Measurements from ENCODE around the gene GPD1L.

DNA sequence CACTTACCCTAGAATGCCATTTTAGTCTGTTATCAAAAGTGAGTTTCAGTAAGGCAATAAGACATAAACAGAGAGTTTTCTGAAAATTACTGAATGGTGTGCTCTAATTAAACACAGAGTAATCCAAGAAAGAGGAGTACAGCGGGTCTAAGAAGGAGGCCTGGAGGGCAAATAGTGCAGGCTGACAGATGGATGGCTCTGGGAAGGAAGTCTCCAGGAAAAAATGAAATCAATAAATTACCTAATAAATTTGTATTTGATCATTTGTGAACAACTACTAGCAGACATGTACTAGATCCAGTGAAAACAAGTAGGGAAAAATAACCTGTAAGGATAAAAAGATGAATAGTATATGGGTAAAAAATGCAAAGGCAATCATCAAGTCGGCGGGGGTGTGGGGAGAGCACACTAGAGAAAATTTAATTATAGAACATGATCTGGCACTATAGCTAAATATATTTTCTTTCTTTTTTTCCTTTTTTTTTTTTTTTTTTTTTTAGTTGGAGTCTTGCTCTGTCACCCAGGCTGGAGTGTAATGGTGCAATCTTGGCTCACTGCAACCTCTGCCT is 22.6 kb upstream of the GPD1L start:
- TF ChIP-seq, protein P1, sequence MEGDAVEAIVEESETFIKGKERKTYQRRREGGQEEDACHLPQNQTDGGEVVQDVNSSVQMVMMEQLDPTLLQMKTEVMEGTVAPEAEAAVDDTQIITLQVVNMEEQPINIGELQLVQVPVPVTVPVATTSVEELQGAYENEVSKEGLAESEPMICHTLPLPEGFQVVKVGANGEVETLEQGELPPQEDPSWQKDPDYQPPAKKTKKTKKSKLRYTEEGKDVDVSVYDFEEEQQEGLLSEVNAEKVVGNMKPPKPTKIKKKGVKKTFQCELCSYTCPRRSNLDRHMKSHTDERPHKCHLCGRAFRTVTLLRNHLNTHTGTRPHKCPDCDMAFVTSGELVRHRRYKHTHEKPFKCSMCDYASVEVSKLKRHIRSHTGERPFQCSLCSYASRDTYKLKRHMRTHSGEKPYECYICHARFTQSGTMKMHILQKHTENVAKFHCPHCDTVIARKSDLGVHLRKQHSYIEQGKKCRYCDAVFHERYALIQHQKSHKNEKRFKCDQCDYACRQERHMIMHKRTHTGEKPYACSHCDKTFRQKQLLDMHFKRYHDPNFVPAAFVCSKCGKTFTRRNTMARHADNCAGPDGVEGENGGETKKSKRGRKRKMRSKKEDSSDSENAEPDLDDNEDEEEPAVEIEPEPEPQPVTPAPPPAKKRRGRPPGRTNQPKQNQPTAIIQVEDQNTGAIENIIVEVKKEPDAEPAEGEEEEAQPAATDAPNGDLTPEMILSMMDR (optimal IDR thresholded peaks at IDR 0.05 in 1 of 3, IDR thresholded peaks at IDR 0.05 in 1 of 3, conservative IDR thresholded peaks at IDR 0.05 in 1 of 3; ENCODE audit: extremely low read depth in 1 of 3, insufficient read depth in 2 of 3, low read length in 3 of 3): no peak
- TF ChIP-seq EZH2 (IDR thresholded peaks at IDR 0.05; ENCODE audit: low read length): no peak

All from keratinocyte (primary cell).